Spleen (tissue), 7 donors: Measurements from ENCODE around the gene PTPRN2.

Experiments
- POLR2A ChIP-seq, 3 donors: fragments of 450-650 bp; IDR thresholded peaks; one replicate each; pipeline ENCODE4 v1.5.1; 2017; ENCODE audit warnings: antibody characterized with exemption in 3 of 3, mild to moderate bottlenecking in 1 of 3
- POLR2AphosphoS5 ChIP-seq, 3 donors: sonication (generic); formaldehyde crosslinking; IDR thresholded peaks; one replicate each; pipeline ENCODE4 v1.5.1; 2017; ENCODE audit warnings: antibody characterized with exemption in 3 of 3
- TF ChIP-seq, protein P1 (sequence below), 11 experiments: fragments of 200-600 bp in 7 of 11; fragments of 450-650 bp in 4 of 11; sonication (generic) in 4 of 11; IDR thresholded peaks in 8 of 11; conservative IDR thresholded peaks in 3 of 11; 1 replicate in 7 of 11; 2 replicates in 4 of 11; pipeline versions ENCODE4 v1.4.0 to v1.8.0; 2016 to 2021; ENCODE audit warnings: antibody characterized with exemption in 11 of 11, inconsistent platforms in 4 of 11, mild to moderate bottlenecking in 1 of 11
- donor health status: DM: no; HTN: no; CAD: no; lungs with moderate emphysema.
- donor health status: DM: no; HTN: no; CAD: no.
- donor health status: DM: no; HTN: no; CAD: no.

DNA sequence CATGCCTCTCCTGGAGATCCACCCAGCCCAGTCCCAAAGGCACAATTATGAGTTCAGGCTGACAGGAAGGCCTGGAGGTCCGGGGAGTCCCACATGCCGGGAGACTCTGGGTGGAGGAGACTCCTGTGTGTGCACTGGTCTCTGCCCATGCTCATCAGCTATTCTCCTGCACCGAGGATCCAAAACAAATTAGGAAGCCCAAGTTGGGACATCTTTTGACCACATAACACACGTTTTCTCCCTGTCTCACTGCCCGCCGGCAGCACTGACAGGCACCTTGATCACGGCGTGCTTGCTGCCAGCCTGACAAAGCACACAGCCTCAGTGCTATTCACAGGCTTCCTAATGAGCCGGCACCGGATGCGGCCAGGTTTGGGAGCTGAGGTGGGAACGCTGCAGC, 412.7 kb downstream of the PTPRN2 start:
- no peak for TF ChIP-seq POLR2A (IDR thresholded peaks at IDR 0.05)
- TF ChIP-seq, protein P1, sequence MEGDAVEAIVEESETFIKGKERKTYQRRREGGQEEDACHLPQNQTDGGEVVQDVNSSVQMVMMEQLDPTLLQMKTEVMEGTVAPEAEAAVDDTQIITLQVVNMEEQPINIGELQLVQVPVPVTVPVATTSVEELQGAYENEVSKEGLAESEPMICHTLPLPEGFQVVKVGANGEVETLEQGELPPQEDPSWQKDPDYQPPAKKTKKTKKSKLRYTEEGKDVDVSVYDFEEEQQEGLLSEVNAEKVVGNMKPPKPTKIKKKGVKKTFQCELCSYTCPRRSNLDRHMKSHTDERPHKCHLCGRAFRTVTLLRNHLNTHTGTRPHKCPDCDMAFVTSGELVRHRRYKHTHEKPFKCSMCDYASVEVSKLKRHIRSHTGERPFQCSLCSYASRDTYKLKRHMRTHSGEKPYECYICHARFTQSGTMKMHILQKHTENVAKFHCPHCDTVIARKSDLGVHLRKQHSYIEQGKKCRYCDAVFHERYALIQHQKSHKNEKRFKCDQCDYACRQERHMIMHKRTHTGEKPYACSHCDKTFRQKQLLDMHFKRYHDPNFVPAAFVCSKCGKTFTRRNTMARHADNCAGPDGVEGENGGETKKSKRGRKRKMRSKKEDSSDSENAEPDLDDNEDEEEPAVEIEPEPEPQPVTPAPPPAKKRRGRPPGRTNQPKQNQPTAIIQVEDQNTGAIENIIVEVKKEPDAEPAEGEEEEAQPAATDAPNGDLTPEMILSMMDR (IDR thresholded peaks at IDR 0.05 in 8 of 11, conservative IDR thresholded peaks at IDR 0.05 in 3 of 11): no peak
- TF ChIP-seq POLR2AphosphoS5 (IDR thresholded peaks at IDR 0.05): no peak
